ENCODE data around the gene LCE3D. TPM values are rescaled to one million over a fixed set of nuclear protein-coding genes. Genes with fewer than 3 reads are reported as not detected.
"Not testable (repeated sequence)": the region's sequence is repeated elsewhere in the genome, so short reads cannot be mapped to it uniquely, and the experiment has no call there.

Gene LCE3D
- total RNA-seq (2014; rRNA removed; shearing (Covaris generic)), result not detected in 2 replicates

DNA sequence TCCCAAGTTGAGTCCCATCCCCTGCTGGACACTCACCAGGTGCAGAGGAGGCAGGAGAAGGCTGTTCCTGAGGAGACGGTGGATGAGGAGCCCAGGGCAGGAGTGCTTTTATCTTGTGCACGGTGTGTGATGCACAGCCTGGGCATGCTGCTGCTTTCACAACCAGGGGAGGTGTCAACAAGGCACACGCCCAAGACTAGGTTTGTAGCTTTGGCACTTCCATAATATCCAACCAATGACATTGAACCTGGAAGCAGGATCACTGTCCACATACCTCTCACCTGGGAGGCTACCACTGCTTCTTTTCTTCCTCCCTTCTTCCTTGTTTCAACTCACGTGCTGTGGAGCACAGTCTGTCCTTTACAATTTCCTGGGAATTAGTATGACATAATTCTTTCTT, at the start of gene LCE3D:
LCE3D (minus strand) TSS at position 84 of the 400 bp plus-strand sequence. CDS start 580 bp downstream, outside the sequence.
- DNase-seq (ENCODE audit: low spot score), result peak; percentile 1

- DNase-seq (ENCODE audit: low spot score), result peak; percentile 0
Measured at GRCh38 chr1:152626744-152627143, 46.4 kb upstream of the LCE3D start.

DNA sequence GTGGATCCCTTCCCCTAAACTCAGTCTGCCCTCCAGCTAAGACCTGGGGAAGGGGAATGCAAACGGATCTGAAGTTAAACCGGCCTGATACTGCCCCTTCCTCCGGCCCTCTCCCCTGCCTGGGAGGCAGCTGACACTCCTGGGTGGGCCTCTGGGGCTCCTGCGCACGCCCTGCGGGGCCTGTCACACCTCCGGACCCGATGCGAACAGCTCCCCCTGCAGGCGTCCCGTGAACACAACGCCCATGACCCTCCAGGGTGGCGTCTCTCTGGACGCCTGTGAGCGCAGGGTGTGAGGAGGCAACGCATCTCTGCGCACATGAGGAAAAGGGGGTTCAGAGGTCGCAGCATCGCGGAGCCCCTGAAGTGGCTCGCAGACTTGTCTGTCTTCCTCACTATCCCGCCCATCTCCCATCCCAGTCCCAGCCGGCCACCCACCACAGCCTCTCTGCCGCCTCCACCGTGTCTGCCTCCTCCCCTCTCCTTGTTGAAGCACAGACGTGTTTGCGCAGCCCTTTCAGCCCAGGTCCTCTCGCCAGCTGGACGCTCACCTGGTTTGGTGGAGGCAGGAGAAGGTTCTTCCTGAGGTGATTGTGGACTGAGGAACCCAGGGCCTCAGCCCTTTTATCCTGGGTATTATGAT, 43.0 kb upstream of the LCE3D start:
- DNase-seq (ENCODE audit: low spot score), result peak; percentile 1

DNA sequence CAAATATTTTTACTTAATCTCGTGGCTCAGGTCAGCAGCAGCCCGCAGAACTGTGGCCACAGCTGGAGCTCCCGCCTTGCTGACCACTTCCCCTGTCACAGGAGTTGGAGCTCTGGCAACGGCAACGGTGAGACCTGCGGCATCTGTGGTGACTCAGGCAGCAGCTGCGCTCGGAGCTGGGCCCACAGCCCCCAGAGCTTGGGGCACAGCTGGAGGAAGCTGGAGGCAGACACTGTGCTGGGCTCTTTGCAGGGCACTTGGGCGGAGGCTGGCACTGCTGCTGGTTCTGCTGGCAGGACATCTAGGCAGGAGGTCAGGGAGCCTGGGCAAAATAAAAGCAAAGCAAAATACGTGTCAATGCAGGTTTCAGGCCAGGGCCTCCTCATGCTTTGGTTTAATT, 42.5 kb upstream of the LCE3D start, which contains the start of gene LCE3A:
LCE3A (minus strand) TSS at position 301 of the 400 bp plus-strand sequence; CDS start at position 301, 0 bp downstream.
- DNase-seq (ENCODE audit: low spot score), result peak; percentile 58

GRCh38 chr1:152621993-152622392, 41.7 kb upstream of the LCE3D start:
- DNase-seq (ENCODE audit: low spot score), result peak; percentile 2

DNA sequence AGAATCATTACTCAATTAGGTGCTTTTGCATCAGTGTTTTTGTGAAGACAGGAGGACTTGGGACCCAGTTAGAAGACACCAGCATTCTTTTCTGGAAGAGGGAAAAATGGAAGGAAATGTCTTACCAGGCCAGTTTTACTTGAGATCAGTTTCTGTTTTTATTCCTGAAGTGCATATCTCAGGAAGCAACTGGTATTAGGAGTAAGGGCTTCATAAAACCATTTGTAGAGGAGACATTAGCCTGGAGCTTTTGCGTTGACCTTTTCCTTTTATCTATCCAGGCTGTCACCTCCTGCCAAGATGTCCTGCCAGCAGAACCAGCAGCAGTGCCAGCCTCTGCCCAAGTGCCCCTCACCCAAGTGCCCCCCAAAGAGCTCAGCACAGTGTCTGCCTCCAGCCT, 33.2 kb upstream of the LCE3D start, which contains the start of gene LCE3B:
LCE3B (plus strand) TSS at position 301 of the 400 bp plus-strand sequence; CDS start at position 301, 0 bp downstream.
- no peak for DNase-seq (ENCODE audit: low spot score)

- DNase-seq (ENCODE audit: low spot score), result no peak
Measured at GRCh38 chr1:152599934-152600333, 19.6 kb upstream of the LCE3D start, which contains the start of gene LCE3C. Gene LCE3C (plus strand): TSS chr1:152600234. CDS start chr1:152600732, 498 bp downstream.

DNA sequence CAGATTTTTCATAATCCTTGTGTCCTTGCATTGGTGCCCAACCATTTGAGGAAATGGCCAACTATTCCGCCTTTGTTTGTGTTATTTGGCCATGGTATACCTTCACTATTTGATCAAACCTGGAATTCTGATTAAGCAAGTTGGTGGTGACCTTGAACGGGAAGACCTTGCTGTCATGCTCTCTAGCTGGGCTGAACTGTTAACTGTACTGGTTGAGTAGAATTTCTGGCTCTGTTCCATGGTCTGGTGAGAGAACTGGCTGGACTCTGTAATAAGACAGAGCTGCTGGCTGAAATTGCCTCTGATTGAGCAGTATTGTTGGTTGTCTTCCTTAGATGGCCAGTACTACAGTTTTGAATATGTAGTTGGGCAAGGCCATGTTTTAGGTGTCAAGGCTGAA, 16.7 kb upstream of the LCE3D start:
- no peak for DNase-seq (ENCODE audit: low spot score)

DNA sequence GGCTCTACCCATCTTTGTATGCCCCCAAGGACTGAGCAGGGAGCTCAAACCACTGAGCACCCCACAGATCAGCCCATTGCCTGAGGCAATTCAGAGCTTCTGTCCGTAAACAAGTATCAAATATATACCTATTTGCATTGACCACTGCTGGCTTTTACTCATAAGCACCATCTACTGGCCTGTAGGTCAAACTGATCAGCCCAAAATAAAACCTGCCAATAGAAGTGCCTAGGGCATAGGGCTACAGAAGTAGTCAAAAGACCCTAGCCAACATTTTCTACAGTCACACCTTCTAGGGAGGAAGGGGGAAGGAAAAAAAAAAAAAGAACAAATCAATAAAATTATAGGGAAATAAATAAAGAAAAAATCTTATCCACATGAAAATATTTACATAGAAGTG, 5.3 kb upstream of the LCE3D start:
- no peak for DNase-seq (ENCODE audit: low spot score)

GRCh38 chr1:152582647-152583046, 2.3 kb upstream of the LCE3D start:
- DNase-seq (ENCODE audit: low spot score), result peak; percentile 1

DNA sequence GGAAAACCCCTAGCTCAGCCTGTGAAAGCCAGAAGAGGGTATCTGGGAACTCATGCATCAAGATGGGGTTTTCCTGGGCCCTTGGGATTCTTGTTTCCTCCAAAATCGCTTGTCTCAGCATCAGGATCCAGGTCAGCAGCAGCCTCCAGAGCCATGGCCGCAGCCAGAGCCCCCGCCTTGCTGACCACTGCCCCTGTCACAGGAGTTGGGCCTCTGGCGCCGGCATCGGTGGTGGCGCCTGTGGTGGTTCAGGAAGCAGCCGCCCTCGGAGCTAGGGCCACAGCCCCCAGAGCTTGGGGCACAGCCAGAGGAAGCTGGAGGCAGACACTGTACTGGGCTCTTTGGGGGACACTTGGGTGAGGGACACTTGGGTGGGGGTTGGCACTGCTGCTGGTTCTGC, 790 bp downstream of the LCE3D start:
- peak; percentile 1 for DNase-seq (ENCODE audit: low spot score)

- DNase-seq (ENCODE audit: low spot score), result peak; percentile 1
Measured at GRCh38 chr1:152577168-152577567, 3.1 kb downstream of the LCE3D start.

- DNase-seq (ENCODE audit: low spot score), result peak; percentile 0
Measured at GRCh38 chr1:152566681-152567080, 13.6 kb downstream of the LCE3D start, which contains the start of gene LCE3E. Gene LCE3E (minus strand): TSS chr1:152566780. CDS start chr1:152566208, 572 bp downstream.

DNA sequence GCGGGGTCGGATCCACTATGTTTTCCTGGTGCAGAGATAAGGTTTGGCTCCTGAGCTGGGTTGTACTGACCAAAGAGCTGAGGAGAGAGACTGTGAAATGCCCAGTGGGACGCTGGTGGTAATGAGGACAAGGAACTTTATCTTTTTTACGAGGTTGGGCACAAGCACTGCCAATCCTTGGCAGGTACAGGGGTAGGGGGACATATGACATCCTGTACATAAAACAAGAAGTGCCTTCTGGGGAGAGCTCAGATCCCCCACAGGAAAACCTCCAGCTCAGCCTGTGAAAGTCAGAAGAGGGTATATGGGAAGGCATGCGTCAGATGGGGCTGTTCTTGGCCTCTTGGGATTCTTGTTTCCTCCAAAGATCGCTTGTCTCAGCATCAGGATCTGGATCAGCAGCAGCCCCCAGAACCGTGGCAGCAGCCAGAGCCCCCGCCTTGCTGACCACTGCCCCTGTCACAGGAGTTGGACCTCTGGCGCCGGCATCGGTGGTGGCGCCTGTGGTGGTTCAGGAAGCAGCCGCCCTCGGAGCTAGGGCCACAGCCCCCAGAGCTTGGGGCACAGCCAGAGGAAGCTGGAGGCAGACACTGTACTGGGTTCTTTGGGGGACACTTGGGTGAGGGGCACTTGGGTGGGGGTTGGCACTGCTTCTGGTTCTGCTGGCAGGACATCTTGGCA, 14.6 kb downstream of the LCE3D start:
- peak; percentile 0 for DNase-seq (ENCODE audit: low spot score)

GRCh38 chr1:152565115-152565514, 15.2 kb downstream of the LCE3D start:
- DNase-seq (ENCODE audit: low spot score), result peak; percentile 0

- DNase-seq (ENCODE audit: low spot score), result not testable (repeated sequence)
Measured at GRCh38 chr1:152548358-152548757, 32.0 kb downstream of the LCE3D start.

- no peak for DNase-seq (ENCODE audit: low spot score)
Measured at GRCh38 chr1:152546704-152547103, 33.6 kb downstream of the LCE3D start.

DNA sequence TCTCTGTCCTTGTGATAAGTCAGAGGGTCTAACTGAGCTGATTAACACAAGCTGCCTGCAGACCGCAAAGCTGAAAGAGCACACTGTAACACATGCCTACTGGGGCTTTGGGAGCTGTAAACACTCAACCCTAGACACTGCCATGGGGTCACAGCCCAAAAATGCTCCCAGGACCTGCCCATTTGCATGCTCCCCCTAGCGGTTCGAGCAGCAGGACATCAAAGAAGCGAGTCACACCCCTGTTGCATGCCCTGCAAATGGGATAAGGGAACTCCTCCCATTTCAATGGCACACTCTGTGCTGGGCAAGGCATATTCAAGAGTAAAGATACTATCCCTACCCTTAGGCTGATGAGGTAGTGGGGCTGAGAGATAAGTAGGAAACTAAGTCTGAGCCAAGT, 36.5 kb downstream of the LCE3D start:
- peak; percentile 14 for DNase-seq (ENCODE audit: low spot score)

GRCh38 chr1:152539901-152540300, 40.4 kb downstream of the LCE3D start:
- DNase-seq (ENCODE audit: low spot score), result no peak

DNA sequence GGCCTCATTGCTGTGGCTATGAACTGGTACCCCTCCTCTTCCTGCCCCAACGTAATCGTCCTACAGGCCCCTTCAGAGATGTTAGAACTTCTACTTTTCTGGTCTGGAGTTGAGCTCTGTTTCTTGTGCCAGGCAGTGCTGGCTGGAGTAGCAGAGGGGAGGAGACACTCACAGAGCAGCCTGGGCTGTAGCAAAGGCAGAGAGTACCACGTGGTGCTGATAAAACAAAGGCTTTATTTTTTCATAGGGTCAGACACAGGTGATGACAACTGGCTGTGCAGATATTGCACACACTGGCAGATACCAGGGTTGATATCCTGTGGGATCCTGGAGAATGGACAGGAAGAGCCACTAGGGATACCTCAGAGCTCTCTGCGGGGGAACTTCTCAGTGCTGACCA, 42.8 kb downstream of the LCE3D start:
- DNase-seq (ENCODE audit: low spot score), result no peak

DNA sequence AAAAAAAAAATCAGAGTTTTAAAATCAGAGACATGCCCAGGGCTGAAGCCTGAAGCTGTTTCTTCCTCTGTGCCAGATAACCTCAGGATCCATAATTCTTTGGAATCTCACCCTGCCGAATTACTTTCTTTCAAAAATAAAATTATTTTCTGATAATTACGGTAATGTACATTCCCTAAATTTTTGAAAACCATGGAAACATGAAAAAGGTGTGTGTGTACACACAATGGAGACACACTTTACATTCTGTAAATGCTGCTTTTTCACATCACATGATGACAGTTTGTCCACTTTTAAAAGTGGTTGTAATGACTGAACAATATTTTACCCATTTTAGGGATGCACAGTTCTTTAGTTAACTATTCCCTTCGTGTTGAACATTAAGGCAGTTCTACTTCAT, 44.5 kb downstream of the LCE3D start:
- no peak for DNase-seq (ENCODE audit: low spot score)

- peak; percentile 33 for DNase-seq (ENCODE audit: low spot score)
Measured at GRCh38 chr1:152533327-152533938, 46.9 kb downstream of the LCE3D start.

All from H4 (cell line).